ENCODE results near the gene CTSO.

The CTSO gene

DNA sequence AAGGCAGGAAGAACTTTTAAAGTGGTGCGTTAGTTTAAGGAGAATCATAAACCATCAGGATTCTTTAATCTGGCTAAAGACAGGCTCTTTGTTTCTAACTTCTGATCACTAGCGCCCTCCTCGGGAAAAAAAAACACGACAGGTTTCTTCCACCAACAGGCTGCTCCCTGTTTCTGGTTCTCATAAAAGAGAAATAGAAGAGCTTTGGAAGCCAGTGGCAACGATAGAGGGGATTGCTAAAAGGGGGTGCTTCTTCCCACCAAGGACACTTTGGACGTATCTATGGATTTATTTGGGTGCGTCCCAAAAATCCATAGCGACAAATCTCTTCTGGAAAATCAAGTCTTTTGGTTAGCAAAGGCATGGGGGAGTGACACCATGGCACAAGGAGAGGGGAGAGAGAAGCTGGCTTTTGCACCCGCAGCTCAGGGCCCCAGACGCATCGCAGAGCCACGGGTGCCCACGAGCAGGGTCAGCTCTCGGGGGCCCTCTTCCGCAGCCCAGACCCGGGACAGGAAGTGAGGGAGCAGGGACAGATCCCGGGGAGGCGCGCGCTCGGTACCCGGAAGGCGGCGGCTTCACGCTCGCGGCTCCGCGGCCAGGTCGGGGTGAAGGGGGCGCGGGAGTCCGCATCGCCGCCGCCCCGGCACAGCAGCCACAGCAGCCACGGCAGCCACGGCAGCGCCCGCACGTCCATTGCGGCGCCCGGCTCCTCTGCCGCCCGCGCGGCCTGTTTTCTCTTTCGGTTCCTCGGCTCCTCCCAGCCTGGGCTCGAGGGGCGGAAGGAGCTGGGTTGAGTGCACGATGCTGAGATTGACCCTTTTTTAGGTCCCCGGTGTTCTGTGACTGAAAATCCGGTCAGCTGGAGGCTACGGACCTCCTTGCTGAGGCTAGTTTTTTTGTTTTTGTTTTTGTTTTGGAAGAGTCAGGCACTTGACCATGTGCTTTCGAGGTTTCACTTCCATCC is at the start of gene CTSO:
Gene CTSO, minus strand, starts transcription at position 716 of the 967 bp plus-strand sequence. Its CDS starts 19 bp downstream, at position 697.
- DNase-seq, result peak; percentile 42

DNA sequence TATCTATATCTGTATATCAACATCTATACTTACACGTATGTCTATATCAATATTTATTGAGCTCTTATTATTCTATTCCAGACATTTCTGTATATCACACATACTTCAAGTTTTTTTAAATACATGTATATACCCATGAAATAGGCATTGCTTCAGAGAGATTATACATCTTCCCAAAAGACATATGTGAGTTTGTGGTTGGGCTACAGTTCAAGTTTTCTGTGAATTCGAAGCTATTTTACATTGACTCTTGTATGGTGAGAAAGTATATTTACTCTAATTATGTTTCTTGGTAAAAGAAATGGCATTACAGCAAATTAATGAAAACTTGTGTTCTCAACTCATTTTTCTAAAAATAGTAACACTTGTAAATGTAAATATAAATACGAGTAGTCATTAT is 46.8 kb upstream of the CTSO start:
- DNase-seq, result no peak

DNA sequence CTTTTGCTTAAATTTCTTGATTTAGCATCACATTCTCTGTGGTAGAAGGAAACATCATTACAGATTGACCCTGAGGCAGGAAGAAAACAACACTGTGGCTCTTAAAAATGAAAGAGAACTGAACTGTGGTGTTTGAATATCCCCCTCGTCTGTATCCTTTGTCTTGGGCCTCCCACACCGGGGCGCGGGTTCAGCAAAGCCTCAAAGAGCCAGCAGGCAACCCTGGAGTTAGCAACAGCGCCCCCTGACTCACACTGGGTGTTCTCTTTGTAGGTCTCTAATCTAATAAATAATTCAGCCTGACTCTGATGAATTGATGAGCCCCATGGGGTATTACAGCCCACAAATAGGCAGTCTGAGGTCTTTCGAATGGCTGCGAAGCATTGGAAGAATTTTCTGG is 46.1 kb upstream of the CTSO start:
- no peak for DNase-seq

- no peak for DNase-seq
Measured at GRCh38 chr4:155995069-155995468, 41.4 kb upstream of the CTSO start.

DNA sequence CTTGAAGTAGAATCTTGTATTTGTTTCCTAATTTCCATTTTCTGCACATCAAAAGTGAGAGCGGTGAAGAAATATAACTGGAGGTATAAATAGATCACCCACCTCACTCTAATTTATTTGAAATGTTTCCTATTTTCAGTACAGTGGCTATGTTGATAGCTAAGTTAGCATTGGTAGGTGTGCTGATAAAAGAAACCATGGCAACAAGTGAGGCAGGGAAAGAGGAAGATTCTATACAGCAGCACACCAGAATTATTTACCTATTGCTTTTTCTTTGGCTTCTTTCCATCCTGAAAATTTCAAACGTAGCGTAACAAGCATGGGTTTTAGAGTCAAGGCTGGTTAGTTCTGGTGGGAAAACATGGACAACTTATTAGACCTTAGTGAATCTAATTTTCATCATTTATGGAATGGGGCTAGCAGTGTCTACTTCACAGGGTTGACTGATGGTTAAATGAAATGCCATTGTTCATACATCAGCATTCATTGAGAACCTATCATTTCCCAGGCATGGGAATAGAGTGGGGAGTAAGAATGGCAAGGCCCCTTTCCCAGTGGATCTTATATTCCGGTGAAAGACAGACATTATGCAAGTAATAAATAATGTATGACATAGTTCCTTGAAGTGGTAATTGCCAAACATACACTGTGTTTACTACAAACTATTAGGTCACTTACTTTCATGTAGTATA is 30.6 kb upstream of the CTSO start:
- DNase-seq, result no peak

DNA sequence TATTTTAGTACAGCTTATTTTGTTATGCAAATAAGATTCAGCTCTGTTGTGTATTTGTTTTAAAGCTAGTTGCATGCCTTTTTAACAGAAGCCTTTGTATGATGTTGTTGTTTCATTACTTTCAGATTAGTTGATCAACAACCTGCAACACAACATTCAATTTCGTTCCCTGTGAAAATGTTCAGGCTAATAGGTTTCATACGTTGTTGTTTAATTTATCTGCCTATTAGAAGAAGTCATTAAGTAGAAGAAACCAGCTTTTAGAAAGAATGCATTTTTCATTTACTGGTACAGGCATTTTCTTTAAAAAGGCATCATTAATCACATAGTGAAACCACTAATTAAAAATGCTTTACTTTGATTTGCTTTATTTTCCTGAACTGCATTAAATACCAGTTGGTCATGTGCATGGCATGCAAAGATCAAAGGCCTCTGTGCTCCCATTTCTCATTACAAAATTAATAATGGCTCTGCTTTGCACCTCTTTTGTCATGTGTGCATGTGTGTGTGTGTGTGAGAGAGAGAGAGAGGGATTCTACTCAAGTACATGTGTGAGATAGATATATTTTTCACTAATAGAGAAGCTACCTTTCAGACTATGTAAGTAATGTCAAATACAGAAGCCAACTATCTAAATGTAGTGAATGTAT is 29.2 kb upstream of the CTSO start:
- DNase-seq, result no peak

DNA sequence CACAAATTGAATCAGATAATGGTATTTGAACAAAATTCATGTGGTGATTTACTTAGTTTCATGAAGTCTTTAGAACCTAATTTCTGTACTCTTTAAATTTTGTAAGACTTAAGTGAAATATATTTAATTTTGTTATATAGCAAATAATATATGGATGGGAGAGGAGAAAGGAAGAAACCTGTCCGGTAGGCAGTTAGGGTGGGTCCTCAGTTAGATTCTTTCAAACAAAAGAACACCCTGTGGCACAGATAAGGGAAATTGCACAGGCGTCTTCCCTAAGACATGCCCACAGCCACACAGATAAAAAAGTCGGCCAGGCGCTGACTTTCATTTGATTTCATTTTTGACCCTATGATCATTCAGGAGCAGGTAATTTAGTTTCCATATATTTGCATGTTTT is 25.1 kb upstream of the CTSO start:
- no peak for DNase-seq

- DNase-seq, result no peak
Measured at GRCh38 chr4:155975511-155975910, 21.8 kb upstream of the CTSO start.

- no peak for DNase-seq
Measured at GRCh38 chr4:155974996-155975395, 21.3 kb upstream of the CTSO start.

DNA sequence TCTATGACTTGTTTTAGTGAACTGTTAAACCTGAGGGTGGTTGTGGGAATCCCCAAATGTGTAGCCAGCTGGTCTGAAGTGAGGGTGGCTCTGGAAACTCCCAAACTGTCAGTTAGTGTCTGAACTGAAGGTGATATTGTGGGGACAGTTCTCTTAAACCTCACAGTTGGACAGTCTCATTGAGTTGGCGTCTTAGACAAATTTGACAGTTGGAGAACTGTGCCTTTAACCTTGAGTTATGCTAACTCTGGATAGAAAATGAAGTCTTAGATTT is 20.7 kb upstream of the CTSO start:
- DNase-seq, result no peak

- no peak for DNase-seq
Measured at GRCh38 chr4:155973639-155974475, 20.2 kb upstream of the CTSO start.

DNA sequence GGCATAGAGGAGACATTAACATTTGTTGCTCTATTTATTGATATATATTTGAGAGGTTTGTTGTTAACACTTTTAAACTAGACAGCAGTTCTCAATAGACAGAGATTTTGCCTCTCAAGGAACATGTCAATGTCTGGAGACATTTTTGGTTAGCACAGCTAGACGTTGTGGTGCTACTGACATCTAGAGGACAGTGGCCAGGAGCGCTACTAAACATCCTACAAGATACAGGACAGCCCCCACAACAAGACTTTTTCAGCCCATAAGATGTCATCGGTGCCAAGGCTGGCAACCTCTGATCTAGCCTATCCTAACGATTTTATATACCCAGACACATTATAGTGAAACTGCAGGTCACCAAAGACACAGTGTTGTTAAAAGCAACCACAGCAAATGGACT is 18.4 kb upstream of the CTSO start:
- DNase-seq, result no peak

GRCh38 chr4:155966731-155967395 is 13.2 kb upstream of the CTSO start:
- no peak for DNase-seq

GRCh38 chr4:155966171-155966570 is 12.5 kb upstream of the CTSO start:
- DNase-seq, result no peak

GRCh38 chr4:155964016-155964891 is 10.6 kb upstream of the CTSO start:
- no peak for DNase-seq

- no peak for DNase-seq
Measured at GRCh38 chr4:155962767-155963166, 9.1 kb upstream of the CTSO start.

- DNase-seq, result no peak
Measured at GRCh38 chr4:155961575-155961974, 7.9 kb upstream of the CTSO start.

- DNase-seq, result no peak
Measured at GRCh38 chr4:155960522-155960921, 6.9 kb upstream of the CTSO start.

- no peak for DNase-seq
Measured at GRCh38 chr4:155959417-155959816, 5.8 kb upstream of the CTSO start.

GRCh38 chr4:155956461-155956860 is 2.8 kb upstream of the CTSO start:
- DNase-seq, result no peak

DNA sequence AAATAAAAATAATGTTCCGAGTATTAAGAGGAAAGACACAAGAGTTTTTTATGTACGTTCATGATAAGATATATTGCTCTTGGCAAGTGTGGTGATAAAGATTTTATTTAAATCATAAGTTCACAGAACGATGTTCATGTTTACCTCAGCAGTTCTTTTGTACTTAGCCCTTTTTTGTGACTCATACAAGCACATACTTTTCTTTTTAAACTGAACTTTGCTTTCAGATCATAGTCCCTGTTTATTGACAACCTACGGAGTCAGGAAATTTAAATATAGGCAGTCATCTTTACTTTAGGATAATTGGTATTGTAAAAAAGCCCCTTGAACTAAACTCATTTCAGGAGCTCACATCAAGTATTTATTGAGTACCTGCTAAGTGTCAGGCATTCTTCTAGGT is 1.3 kb upstream of the CTSO start:
- DNase-seq, result no peak
